Common myeloid progenitor, CD34-positive (primary cell): ENCODE results near the gene CHD9NB.
A peak's percentile ranks its signal among the peaks of the same experiment; 100 is the strongest.

Experiments used
- CTCF ChIA-PET: fragments of 350-600 bp; sonication (Branson Sonifier 250); formaldehyde crosslinking; loops from one replicate; lab custom pipeline; 2021; ENCODE audit warnings: antibody characterized with exemption; lab: Charles Lee
- POLR2A ChIA-PET: fragments of 350-600 bp; sonication (Branson Sonifier 250); formaldehyde crosslinking; loops from one replicate; lab custom pipeline; 2021; ENCODE audit warnings: antibody characterized with exemption; lab: Charles Lee
- DNase-seq, 3 donors: peaks; one replicate each; pipeline versions ENCODE4 v3.0.0 to v3.0.0-alpha.2; 2013
- H3K27ac ChIP-seq, 2 experiments: 1 replicate in 1 of 2; 2 replicates in 1 of 2; pipeline ENCODE4 v1.7.0; 2013; ENCODE audit warnings: inconsistent platforms in 2 of 2, low read length in 2 of 2, mild to moderate bottlenecking in 2 of 2, low read depth in 1 of 2, moderate library complexity in 1 of 2; ENCODE audit not compliant: severe bottlenecking in 2 of 2, insufficient read depth in 1 of 2, poor library complexity in 1 of 2
- H3K27me3 ChIP-seq, 5 experiments: replicated peaks in 2 of 5; 1 replicate in 3 of 5; 2 replicates in 2 of 5; pipeline versions ENCODE4 v1.6.1 to v1.7.0; 2013; ENCODE audit warnings: low read length in 4 of 5, mild to moderate bottlenecking in 2 of 5, moderate library complexity in 2 of 5, inconsistent platforms in 1 of 5; ENCODE audit not compliant: insufficient read depth in 5 of 5, control insufficient read depth in 4 of 5
- H3K36me3 ChIP-seq, 4 experiments: 1 replicate in 2 of 4; 2 replicates in 2 of 4; pipeline versions ENCODE4 v1.6.1 to v1.7.0; 2013; ENCODE audit warnings: low read length in 3 of 4, control low read depth in 1 of 4, mild to moderate bottlenecking in 1 of 4; ENCODE audit not compliant: control insufficient read depth in 4 of 4, insufficient read depth in 4 of 4
- H3K4me1 ChIP-seq, 4 experiments: 1 replicate in 3 of 4; 2 replicates in 1 of 4; pipeline versions ENCODE4 v1.6.1 to v1.7.1; 2013; ENCODE audit warnings: low read length in 3 of 4, mild to moderate bottlenecking in 3 of 4, control low read depth in 1 of 4, inconsistent platforms in 1 of 4, moderate library complexity in 1 of 4; ENCODE audit not compliant: control insufficient read depth in 4 of 4, insufficient read depth in 4 of 4; ENCODE audit errors: control extremely low read depth in 1 of 4
- H3K4me3 ChIP-seq, 7 experiments: 1 replicate in 4 of 7; 2 replicates in 3 of 7; pipeline versions ENCODE4 v1.5.1 to v1.7.0; 2013; ENCODE audit warnings: mild to moderate bottlenecking in 7 of 7, low read length in 6 of 7, moderate library complexity in 6 of 7, inconsistent platforms in 2 of 7, low read depth in 2 of 7, control low read depth in 1 of 7; ENCODE audit not compliant: insufficient read depth in 4 of 7, control insufficient read depth in 1 of 7; ENCODE audit errors: extremely low read depth in 1 of 7
- H3K9me3 ChIP-seq, 5 experiments: 1 replicate in 4 of 5; 2 replicates in 1 of 5; pipeline versions ENCODE4 v1.6.1 to v1.7.1; 2013; ENCODE audit warnings: low read length in 4 of 5, mild to moderate bottlenecking in 2 of 5, inconsistent platforms in 1 of 5, low read depth in 1 of 5, moderate library complexity in 1 of 5; ENCODE audit not compliant: control insufficient read depth in 4 of 5, insufficient read depth in 2 of 5; ENCODE audit errors: control extremely low read depth in 1 of 5
- WGBS: methylation state at CpG from one replicate; pipeline ENCODE4 v1.1.5; 2013; ENCODE audit not compliant: insufficient coverage; 5-methylcytosine and 5-hydroxymethylcytosine counted together

The CHD9NB gene

GRCh38 chr16:53069772-53070171, 17.1 kb upstream of the CHD9NB start:
- H3K4me1 ChIP-seq, result peaks cover 4 to 47% (median 33%) of the 10 kb centered on the region in 4 experiments
- no peak for DNase-seq
- H3K27me3 ChIP-seq, result no peaks in the 10 kb centered on the region
- no CpG with 5 or more reads among the region's 2 CpGs for whole genome bisulfite sequencing
- peaks cover 0 to 17% (median 5%) of the 10 kb centered on the region in 4 experiments for H3K36me3 ChIP-seq
- no peak overlapping the region for H3K27ac ChIP-seq
- POLR2A ChIA-PET, result no interaction called here
- H3K4me3 ChIP-seq, result no peak overlapping the region
- CTCF ChIA-PET, result interaction anchor here (1.4 to 3.4 kb wide), 3 partner anchors 9 to 20 kb away, joined by 3 to 13 read pairs (median 9); partner anchors contain the start of gene CHD9
- H3K9me3 ChIP-seq, result peaks cover 0 to 5% (median 2%) of the 10 kb centered on the region in 5 experiments

DNA sequence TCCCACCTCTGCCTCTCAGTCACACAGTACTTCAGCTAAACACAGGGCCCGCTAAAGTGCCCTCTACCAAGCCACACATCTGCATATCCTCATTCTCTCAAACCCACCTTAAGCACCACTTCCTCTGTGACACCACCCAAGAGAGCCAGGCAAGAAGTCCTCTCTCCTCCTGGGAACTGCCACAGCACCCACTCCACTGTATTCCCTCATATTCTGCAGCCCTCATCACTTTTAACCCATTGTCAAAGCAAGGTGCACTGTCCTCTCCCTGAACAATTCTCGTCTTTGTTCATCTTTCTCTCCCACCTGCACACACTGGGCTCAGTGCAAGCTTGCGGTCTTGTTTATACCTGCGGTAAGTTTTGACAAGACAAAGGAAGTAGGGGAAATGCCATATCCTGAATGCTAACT, 15.7 kb upstream of the CHD9NB start:
- H3K4me3 ChIP-seq, result no peak overlapping the region
- CTCF ChIA-PET, result interaction anchor here (1.4 to 3.4 kb wide), 3 partner anchors 13 to 31 kb away, joined by 4 to 13 read pairs (median 9); partner anchors contain the start of gene CHD9
- no peaks in the 10 kb centered on the region for H3K27me3 ChIP-seq
- H3K4me1 ChIP-seq, result peaks cover 4 to 47% (median 34%) of the 10 kb centered on the region in 4 experiments
- WGBS, result 80% methylated on average over 2 of the region's 4 CpGs
- peaks cover 0 to 17% (median 5%) of the 10 kb centered on the region in 4 experiments for H3K36me3 ChIP-seq
- no peak for DNase-seq
- no peaks in the 10 kb centered on the region for H3K9me3 ChIP-seq
- POLR2A ChIA-PET, result no interaction called here
- H3K27ac ChIP-seq, result no peak overlapping the region

DNA sequence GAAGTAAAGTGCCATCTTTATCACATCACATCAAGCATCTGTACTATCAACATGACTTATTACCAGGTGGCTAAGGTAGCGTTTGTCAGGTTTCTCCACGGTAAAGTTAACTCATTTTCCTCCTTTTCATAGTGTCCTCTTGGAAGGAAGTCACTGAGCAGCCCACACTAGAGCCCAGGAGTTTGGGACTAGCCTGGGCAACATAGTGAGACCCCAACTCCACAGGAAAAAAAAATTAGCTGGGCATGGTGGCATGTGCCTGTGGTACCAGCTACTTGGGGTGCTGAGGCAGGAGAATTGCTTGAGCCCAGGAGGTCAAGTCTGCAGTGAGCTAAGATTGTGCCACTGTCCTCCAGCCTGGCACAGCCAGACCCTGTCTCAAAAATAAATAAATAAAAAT, 15.0 kb upstream of the CHD9NB start:
- DNase-seq, result no peak
- 75% methylated on average over 2 of the region's 2 CpGs for WGBS
- Histone ChIP-seq H3K36me3 (peaks cover 0 to 17% (median 5%) of the 10 kb centered on the region in 4 experiments), H3K9me3 (no peaks in the 10 kb centered on the region), H3K27ac (no peak overlapping the region), H3K4me3 (no peak overlapping the region), H3K27me3 (no peaks in the 10 kb centered on the region), H3K4me1 (peaks cover 4 to 47% (median 33%) of the 10 kb centered on the region in 4 experiments)
- POLR2A ChIA-PET, result no interaction called here
- CTCF ChIA-PET, result interaction anchor here (3.3 to 3.4 kb wide), 2 partner anchors 12 to 22 kb away, joined by 9 to 13 read pairs; partner anchors contain the start of gene CHD9

- no peaks in the 10 kb centered on the region for H3K27me3 ChIP-seq
- CTCF ChIA-PET, result interaction anchor here (0.6 to 1.2 kb wide), 4 partner anchors 8 to 25 kb away, joined by 3 to 4 read pairs (median 3); no protein-coding TSS in a partner anchor
- H3K4me3 ChIP-seq, result no peak overlapping the region
- 100% methylated on average over 1 of the region's 6 CpGs for WGBS
- no peak for DNase-seq
- no peak overlapping the region for H3K27ac ChIP-seq
- H3K9me3 ChIP-seq, result no peaks in the 10 kb centered on the region
- peaks cover 2 to 40% (median 24%) of the 10 kb centered on the region in 4 experiments for H3K4me1 ChIP-seq
- POLR2A ChIA-PET, result interaction anchor here (0.6 to 0.7 kb wide), 2 partner anchors 33 to 68 kb away, joined by 3 to 7 read pairs; no protein-coding TSS in a partner anchor
- H3K36me3 ChIP-seq, result peaks cover 0 to 17% (median 5%) of the 10 kb centered on the region in 4 experiments
Measured at GRCh38 chr16:53065461-53066061, 12.9 kb upstream of the CHD9NB start.

DNA sequence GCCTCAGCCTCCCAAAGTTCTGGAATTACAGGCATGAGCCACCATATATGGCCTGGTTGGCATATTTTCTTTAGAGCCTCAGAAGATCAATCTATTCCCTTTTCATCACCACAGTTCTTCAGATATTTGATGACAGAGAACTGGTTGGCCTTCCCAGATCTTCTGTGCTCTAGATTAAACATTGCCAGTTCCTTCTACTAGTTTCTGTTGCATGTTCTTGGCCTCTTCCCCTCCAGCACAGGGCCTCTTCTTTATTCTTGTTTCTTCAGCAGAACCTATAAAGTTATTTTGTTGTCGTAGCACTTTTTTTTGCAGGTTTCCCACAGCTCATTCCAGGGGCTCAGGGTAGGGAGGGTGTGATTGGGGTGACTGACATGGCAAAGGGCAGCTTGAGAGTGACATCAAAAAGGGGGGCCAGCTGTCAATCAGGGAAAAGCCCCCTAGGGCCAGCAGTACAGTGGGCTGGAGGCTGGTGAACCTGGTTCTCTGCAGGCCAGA, 11.4 kb upstream of the CHD9NB start:
- POLR2A ChIA-PET, result no interaction called here
- no peak overlapping the region for H3K27ac ChIP-seq

DNA sequence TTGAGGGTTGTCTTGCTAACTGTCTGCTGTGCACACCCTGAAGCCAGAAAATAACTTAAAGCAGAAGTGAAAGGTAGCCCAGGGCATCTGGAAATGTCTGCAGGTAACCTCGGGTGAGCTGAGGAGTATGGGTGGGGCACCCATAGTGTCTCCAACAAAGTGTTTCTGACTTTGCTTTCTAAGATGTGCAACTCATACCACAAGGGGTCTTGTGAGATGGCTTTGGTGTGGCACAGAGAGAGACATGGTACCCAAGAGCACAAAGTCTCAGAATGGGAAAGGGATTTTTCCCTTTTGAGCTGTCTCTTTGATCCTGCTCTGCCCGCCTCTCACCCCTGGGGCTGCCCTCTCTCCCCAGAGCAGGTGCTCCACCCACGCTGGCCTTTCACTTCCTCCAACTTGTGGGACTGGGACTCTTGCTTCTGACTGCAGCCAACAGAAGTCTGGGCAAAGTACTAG, 9.0 kb upstream of the CHD9NB start:
- Histone ChIP-seq H3K9me3 (no peaks in the 10 kb centered on the region), H3K27ac (no peak overlapping the region), H3K27me3 (no peaks in the 10 kb centered on the region), H3K4me3 (no peak overlapping the region), H3K4me1 (peaks cover 2 to 25% (median 17%) of the 10 kb centered on the region in 4 experiments), H3K36me3 (peaks cover 0 to 8% (median 0%) of the 10 kb centered on the region in 4 experiments)
- ChIA-PET POLR2A (no interaction called here), CTCF (interaction anchor here (1.2 to 1.9 kb wide), 4 partner anchors 10 to 93 kb away, joined by 4 to 9 read pairs (median 6); no protein-coding TSS in a partner anchor)
- peak in 2 of 3 donors; percentile 14 to 42 for DNase-seq
- WGBS, result 13% methylated on average over 3 of the region's 3 CpGs

More for the DNA sequence above, 11.4 kb upstream of the CHD9NB start:
- CTCF ChIA-PET, result interaction anchor here (0.7 to 1.5 kb wide), 5 partner anchors 16 to 35 kb away, joined by 3 to 6 read pairs (median 4); no protein-coding TSS in a partner anchor
- WGBS, result no CpG with 5 or more reads among the region's 1 CpG
- Histone ChIP-seq H3K36me3 (peaks cover 0 to 17% (median 4%) of the 10 kb centered on the region in 4 experiments), H3K27me3 (no peaks in the 10 kb centered on the region), H3K9me3 (no peaks in the 10 kb centered on the region), H3K4me1 (peaks cover 2 to 33% (median 19%) of the 10 kb centered on the region in 4 experiments), H3K4me3 (no peak overlapping the region)
- no peak for DNase-seq
